ENCODE results near the gene PUS10.
"Not testable (repeated sequence)": the region's sequence is repeated elsewhere in the genome, so short reads cannot be mapped to it uniquely, and the experiment has no call there.

Gene PUS10

DNA sequence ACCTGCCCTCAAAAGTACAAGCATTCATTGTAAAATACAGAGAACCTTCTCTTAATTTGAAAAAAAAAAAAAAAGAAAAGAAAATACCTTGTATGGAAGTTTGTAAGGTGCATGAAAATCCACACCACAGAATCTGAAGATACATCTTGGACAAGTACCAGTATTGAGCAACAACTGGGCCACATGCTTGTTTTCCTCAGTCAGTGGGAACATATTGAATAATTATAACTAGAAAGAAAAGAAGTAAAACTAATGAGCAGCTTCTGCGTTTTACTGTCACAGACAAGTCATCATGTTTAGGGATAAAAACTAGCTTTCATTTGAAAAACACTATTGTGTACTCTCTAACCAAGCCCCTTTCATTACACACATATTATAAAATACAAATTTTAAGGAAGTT is 6.4 kb downstream of the PUS10 start:
- DNase-seq: no peak

DNA sequence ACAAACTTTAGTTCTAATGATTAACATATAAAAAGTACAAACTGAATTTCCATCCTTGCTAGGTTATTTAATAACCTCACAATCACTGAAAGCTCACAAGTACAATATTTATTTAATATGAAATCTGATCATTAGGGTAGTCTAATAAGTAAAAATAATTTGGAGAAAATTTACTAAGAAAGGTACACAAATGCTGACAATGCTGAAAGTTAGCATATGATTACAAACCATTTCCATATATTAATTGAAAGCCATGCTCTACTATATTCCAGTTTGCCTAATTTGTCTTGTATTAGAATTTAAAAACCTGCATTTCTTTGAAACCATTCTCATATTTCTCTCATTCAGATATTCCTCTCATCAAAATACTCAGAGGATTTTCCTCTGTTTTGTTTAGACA is 8.7 kb downstream of the PUS10 start:
- no peak for DNase-seq

DNA sequence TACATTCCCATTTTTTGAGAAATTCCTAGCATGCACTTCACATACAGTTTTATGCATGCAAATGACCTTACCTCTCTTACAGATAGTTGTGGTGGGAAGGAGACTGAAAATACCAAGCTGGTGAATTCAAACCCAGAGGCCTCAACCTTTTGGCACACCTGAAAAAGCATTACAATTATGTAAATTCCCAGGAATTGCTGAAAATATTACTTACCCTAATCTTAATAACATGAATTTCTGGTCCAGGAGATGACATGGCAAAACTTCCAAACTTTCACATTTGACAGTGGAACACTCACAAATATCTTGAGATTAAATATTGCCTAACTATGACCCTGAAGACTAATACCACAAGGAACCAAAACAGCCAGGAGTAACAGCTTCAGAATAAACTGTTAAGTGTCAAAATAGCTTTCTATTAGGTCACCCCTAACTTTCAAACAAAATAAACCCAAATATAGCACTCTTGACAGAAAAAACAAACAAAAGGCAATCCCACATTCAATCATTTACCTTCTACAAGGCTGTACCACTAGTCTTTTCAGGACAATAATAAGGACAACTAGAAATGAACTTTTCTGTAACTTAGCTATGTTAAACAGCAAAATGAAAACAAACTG is 11.5 kb downstream of the PUS10 start:
- no peak for DNase-seq

DNA sequence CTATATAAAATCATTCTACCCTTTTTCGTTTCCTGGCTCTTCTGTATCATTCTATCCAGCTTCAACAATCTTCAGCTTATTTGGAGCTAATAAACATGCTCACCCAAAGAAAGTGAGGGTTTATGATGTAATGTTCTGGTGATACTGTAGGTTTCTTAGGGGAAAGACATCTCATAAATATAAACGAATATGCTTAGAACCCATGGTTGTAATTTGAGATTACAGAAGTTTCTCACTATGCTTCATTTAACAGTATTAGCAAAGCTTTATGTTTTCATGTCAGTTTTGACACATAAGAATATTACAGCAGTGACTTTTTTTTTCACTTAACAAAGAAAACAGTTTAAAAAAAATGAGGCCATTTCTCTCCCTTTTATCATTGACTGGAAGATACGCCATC is 12.3 kb downstream of the PUS10 start:
- no peak for DNase-seq

DNA sequence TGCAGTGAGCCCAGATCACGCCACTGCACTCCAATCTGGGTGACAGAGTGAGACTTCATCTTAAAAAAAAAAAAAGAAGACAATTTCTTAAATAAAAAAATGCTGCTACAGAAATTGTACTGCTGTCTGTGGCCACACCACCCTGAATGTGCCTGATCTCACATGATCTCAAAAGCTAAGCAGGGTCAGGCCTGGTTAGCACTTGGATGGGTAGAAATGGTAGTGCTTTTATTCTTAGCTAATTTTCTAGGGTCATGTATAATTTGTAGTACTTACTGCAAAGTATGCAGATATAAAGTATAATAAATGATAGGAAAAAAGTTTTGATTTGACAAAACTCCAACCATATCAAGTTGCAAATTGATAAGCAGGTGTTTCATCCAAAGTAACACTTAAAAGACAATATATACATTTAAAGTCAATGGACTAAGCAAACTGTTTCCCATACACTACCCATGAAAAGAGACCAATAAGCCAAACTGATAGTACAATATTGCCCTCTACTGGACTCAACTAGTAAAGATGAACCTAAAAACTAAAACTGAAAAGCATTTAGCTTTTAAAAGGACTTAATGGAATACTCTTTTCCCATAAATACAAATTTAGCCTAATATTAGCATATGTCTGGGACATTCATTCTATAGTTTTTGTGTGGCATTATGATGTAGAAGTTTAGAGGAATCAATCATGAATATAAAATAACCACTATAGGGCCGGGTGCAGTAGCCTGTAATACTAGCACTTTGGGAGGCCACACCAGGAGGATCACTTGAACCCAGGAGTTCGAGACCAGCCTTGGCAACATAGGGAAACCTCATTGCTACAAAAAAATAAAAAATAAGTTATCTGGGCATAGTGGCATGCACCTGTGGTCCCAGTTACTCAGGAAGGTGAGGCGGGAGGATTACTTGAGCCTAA is 19.2 kb downstream of the PUS10 start:
- DNase-seq: no peak

DNA sequence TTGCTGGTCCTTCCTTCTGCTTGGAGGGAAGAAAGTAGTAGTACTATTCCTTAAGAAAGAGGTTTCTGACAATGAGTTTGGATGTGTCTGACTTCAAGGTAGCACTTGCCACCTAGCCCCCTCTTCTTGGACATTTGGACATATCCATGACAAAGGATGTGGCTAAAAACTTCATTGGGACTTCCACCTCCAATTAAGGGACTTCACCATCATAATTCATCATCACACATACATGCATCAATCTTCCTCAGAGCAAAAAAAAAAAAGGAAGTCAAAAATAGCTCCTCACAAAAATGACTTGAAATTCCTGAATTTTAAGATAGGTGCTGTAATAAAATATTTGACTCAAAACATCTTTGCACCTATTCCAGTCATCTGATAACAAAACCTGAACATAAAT is 23.9 kb downstream of the PUS10 start:
- no peak for DNase-seq

DNA sequence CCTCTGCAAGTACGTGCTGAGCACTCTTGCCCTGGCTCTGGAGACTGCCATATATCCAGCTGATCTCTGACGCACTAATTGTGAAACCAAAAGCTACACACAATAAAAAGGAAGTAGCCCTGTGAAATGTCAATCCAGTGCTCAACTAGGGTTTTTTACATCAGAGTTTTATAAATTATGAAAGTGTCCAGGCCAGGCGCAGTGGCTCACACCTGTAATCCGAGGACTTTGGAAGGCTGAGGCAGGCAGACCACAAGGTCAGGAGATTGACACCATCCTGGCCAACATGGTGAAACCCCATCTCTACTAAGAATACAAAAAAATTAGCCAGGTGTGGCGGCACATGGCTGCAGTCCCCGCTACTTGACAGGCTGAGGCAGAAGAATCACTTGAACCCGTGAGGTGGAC is 25.1 kb downstream of the PUS10 start:
- DNase-seq: no peak

DNA sequence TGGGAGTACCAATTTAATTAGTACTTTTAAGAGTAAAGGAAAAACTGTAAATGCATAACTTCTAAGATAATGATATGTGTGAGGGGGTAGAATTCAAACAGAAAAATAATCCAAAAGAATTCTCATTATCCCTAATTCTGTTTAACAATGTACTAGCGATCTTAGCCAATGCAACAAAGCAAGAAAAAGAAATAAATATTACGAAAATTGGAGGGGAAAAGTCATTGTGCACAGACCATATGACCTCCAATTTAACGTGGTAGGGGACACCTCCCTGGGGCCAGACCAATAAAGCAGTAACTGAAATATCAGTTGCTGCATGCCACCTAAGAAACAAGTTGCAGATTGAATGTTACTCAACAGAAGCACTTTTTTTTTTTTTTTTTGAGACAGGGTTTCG is 26.4 kb downstream of the PUS10 start:
- DNase-seq: no peak

DNA sequence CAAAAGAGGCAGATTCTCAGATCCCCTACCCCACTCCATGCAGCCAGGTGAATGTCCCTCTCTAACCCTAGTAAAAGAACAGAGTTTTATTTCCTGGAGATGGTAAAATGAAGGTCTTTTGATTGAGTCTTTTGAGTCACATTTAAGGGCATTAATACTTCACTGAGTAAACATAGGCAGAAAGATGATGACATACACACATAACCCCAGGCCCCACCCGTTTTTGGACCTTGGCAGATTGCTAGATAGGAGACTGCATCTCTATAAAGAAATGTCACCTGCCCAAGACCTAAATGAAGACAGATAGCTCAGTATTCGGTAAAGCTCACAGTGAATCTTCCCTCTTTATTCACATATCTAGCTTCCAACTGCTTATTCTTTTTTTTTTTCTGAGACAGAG is 28.8 kb downstream of the PUS10 start:
- no peak for DNase-seq

DNA sequence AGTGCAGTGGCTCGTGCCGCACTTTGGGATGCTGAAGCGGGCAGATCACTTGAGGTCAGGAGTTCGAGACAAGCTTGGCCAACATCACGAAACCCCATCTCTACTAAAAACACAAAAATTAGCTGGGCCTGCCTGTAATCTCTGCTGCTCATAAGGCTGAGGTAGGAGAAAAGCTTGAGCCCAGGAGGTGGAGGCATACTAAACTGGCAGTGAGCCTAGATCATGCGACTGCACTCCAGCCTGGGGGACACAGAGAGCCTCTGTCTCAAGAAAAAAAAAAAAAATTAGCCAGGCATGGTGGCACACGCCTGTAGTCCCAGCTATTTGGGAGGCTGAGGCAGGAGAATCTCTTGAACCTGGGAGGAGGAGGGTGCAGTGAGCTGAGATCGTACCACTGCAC is 30.4 kb downstream of the PUS10 start:
- not testable (repeated sequence) for DNase-seq

DNA sequence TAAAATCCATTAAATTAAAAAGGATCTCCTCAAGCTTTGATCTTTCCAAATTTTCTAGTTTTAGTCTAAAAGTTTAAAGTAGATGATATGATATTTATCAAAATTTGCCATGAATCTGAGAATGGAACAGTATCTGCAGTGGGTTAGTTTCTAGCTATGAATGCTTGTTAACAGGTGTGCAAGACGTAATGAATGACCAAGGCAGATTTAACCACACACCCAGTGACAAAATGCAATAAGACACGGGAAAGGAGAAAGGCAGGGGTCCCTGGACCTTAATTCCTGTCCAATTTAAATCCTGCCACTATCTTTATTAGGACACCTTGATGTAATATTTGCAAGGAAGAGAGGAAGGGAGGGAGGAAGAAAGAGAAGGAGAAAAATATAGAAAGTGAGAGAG is 31.0 kb downstream of the PUS10 start:
- no peak for DNase-seq

DNA sequence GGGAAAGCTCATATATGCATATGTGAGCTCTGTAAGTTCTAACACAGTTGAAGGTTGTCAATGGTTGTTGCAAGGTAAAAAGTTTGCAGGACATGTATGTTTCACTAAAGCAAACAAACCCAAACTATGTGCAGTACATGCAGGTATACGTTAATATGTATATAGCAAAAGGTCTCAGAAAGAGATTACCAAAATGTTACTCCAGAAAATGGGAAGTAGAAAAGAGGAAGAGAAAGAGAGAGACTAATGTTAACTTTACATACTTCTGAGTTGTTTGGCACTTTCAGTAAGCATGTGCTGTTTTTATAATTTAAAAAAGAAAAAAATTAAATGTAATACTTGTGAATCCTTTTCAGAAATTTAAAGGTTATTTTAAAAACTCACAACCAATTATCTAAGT is 33.3 kb downstream of the PUS10 start:
- no peak for DNase-seq

DNA sequence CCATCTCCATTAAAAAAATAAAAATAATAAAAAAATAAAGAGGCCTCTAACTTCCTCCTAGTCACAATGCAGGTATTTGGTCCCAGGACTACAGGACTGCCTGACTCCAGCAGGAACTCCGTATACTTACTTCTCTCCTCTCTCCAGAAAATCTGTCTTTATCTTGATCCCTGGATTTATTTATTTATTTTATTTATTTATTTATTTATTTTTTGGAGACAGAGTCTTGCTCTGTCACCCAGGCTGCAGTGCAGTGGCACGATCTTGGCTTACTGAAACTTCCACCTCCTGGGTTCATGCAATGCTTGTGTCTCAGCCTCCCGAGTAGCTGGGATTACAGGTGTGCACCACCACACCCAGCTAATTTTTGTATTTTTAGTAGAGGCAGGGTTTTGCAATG is 36.0 kb downstream of the PUS10 start:
- DNase-seq: not testable (repeated sequence)

DNA sequence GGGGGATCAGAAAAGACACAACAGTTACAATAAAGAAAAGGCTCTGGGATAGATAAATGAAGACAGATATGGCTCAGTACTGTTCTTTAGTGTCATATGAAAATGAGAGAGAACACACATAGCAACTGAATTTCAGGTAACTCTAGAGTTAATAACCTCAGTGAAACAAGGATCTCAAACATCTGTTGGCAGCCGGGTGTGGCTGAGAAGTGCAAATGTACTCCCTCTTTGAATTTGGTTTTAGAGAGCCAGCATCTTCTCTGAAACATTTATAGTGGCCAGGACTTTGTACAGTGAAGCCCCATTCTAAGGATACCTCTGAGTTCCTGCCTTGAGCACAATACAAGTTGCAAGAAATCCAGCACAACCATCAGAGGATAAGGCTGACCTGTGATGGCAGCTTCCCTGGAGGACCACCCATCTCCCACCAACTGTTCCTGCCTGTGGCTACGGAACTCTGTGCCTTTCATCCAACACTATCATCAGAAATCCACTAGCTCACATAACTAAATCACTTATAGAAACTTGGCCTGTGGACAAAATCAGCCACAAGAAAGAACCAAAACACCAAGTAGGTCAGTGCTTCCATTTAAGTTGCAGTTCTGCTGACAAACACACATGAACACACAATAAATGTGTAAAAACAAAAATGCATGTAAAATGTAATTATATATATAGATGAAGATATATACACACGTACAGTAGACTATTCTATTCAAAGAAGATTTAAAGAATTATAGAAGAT is 37.8 kb downstream of the PUS10 start:
- DNase-seq: no peak

DNA sequence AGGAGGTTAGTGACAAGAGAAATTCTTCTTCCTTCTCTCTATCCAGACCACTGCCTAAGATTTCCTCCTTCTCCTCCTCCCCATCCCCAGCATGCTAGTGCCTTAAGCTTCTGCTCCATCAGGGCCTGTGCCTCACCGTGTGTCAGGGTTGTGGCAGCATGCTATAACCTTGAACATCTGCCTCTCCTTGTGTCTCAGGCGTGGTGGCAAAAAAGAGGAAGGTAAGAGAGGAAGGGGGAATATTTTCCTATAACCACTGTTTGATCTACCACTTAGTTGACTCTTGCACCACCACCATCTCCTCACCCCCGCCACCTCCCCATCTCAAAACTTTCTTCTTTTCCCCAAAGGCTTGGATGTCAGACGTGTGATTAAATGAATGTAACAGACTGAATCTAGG is 38.8 kb downstream of the PUS10 start:
- DNase-seq: no peak

DNA sequence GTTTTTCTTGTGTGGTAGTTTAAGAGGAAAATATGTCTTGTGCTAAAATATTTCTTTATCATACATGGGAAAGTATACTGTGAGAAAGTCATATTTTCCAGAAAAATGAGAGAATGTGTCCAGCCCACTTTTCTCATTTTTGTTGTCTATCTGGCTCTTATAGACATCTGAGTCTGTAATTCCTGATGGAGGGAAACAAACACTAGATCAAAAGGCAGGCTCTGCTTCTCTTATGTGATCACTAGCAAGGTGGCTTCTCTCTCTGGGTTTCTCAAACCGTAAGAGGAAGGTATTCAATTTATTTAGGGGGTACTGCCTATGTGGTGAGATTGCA is 40.5 kb downstream of the PUS10 start:
- no peak for DNase-seq

DNA sequence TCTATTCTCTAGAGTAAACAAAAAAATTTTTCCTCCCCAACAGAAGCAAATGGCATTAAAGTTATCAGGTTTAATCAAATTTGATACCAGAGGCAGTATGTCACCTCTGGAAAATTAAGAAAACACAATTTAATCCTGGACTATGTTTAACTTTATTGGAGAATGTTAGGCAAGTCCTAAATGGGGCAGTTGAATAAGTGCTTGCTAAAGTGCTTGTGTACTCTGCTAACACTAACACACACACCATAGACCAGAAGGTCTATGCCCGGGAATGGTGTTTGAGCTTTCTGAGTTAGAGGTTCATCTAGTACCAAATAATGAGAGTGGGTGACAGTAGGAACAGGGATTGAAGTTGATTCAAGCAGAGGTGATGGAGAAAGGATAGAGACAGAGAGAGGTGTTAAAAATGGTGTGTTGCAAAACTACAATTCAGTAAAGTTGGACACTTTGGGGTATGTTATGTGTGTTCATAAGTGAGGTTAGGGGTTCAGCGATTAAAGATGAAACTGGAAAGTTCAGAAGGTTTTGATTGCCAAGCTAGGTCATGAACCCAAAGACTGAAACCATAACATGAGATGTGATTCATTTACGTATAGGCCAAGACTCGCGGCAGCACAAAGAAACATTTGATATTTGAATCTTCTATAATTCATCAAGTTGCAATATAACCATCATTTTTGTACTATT is 41.0 kb downstream of the PUS10 start:
- DNase-seq: no peak

DNA sequence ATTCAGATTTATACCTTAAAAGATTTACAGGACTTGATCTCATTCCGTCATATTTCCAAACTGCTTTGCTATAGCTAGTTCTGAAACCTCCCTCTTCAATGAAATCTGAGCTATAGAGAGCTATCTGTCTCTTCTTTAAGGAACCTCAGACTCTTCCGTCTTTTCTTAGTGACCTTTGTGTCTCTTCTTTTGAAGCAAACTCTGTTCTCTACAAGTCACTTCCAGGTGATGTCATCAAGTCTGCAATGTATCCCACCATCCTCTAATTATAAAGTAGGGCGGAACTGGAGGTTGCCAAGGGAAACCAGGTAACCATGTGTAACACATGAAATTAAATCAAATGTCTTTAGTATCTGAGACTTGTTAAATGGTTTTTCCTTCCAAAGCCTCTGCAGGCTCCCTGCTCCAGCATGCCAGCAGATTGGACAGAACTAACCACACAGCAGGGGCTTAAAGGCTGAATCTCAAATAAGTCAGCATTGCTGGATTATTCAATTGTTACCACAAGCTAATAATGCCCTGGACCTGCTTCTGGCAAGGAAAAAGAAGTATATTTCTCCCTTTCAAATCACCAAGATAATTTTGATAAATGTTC is 41.7 kb downstream of the PUS10 start:
- DNase-seq: no peak

DNA sequence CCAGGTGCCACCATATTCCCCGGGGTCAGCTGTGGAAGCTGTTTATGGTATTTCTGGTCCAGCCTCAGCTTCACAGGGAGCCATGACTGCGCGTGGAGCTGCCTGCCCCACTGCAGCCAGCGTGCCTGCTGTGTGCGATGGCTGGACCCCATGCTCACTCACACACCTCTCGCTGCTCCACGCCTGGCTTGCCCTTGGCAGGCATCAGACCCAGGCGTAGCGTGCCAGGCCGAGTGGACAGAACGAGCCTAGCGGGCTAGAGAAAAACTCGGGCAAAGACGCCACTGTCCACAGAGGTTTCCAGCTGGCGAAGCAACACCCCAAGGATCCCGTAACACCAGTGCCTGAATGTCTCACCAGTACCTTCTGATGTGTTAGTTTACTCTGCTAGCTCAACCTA is 43.4 kb downstream of the PUS10 start:
- DNase-seq: no peak

DNA sequence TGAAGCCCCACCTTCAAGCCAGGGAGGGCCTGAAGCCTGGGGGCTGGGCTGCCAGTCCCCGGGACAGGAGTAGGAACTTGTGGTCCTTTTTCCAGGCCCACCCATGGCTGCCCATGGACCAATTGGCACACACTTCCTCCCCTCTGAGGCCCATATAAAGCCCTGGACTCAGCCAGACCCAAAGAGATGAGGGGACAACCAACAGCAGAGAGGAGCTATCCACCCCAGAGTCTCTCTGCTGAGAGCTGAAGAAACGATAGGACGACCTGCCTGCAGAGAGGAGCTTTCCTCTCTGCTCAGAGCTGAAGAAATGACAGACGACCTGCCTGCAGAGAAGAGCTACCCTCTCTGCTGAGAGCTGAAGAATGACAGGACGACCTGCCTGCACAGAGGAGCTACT is 44.4 kb downstream of the PUS10 start:
- DNase-seq: no peak

DNA sequence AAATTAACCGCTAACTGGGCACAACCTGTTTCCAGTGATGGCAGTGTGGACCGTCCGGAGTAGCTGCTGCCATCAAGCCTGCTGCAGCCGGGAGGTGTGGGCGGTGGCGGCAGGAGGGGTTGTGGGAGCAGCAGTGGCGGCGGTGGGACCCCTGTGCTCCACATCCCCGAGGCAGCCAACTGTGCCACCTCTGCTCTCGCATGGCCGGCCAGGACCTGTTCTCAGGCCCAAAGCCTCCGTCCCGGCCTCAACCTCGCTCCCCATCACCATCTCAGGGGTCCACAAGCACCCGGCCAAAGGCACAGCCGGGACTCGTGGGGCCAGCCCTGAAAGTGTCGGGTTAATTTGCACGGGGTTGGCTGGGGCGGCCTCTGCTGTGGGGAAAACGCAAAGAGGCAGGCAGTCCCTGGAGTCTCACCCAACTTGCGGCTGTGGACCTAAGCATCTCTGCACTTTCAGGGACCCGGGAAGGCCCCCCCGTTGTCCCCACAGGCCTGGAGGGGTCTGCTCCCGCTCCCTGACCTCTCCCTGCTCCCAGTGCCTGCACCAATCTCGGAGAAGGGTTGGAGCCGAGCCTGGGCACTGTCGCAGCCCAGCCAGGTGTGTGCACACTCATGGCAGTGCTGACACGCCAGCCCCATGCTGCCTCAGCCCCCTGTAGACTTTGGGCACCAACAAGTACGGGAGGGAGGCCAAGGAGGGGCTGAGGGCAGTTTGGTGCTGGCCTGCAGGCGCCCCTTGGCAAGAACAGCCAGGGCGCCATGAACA is 45.0 kb downstream of the PUS10 start:
- DNase-seq: no peak

Measured in NCI-H1436 treated with DMSO at 0.1 percent for 48 hours (cell line).